Measurements from ENCODE around the gene ADSL. TPM values are rescaled to one million over a fixed set of nuclear protein-coding genes. Genes with fewer than 3 reads are reported as not detected.

The ADSL gene
- total and polyA plus RNA-seq, 11 donors: 35.5 to 131 (median 52.0) TPM

GRCh38 chr22:40334899-40335298, 11.4 kb upstream of the ADSL start:
- H3K4me3 ChIP-seq: no peak overlapping the region
- ATAC-seq: no peak
- no peak overlapping the region for H3K27ac ChIP-seq
- H3K27me3 ChIP-seq: no peaks in the 10 kb centered on the region
- 32 to 62% (median 52%) methylated on average over 2 of the region's 2 CpGs for WGBS, 4 donors
- DNase-seq: no peak
- intact Hi-C loops (cut with DNase I): no loop called here
- no peaks in the 10 kb centered on the region for H3K9me3 ChIP-seq
- TF ChIP-seq, protein P1, sequence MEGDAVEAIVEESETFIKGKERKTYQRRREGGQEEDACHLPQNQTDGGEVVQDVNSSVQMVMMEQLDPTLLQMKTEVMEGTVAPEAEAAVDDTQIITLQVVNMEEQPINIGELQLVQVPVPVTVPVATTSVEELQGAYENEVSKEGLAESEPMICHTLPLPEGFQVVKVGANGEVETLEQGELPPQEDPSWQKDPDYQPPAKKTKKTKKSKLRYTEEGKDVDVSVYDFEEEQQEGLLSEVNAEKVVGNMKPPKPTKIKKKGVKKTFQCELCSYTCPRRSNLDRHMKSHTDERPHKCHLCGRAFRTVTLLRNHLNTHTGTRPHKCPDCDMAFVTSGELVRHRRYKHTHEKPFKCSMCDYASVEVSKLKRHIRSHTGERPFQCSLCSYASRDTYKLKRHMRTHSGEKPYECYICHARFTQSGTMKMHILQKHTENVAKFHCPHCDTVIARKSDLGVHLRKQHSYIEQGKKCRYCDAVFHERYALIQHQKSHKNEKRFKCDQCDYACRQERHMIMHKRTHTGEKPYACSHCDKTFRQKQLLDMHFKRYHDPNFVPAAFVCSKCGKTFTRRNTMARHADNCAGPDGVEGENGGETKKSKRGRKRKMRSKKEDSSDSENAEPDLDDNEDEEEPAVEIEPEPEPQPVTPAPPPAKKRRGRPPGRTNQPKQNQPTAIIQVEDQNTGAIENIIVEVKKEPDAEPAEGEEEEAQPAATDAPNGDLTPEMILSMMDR (IDR thresholded peaks at IDR 0.05): no peak
- no peak for TF ChIP-seq POLR2A (IDR thresholded peaks at IDR 0.05)
- H3K4me1 ChIP-seq: peaks cover 0 to 39% (median 0%) of the 10 kb centered on the region in 12 donors
- H3K36me3 ChIP-seq: peaks cover 0 to 41% (median 22%) of the 10 kb centered on the region in 9 donors

- TF ChIP-seq POLR2A (IDR thresholded peaks at IDR 0.05): no peak
- TF ChIP-seq, protein P1 (IDR thresholded peaks at IDR 0.05): no peak
- 68 to 79% (median 70%) methylated on average over 2 of the region's 2 CpGs for WGBS, 4 donors
- Histone ChIP-seq H3K4me3 (no peak overlapping the region), H3K27ac (no peak overlapping the region), H3K27me3 (no peaks in the 10 kb centered on the region), H3K4me1 (peaks cover 0 to 34% (median 0%) of the 10 kb centered on the region in 12 donors), H3K9me3 (no peaks in the 10 kb centered on the region), H3K36me3 (peaks cover 0 to 37% (median 17%) of the 10 kb centered on the region in 9 donors)
- ATAC-seq (no peak), DNase-seq (no peak)
- intact Hi-C loops (cut with DNase I): no loop called here
Measured at GRCh38 chr22:40335358-40335757, 10.9 kb upstream of the ADSL start.

DNA sequence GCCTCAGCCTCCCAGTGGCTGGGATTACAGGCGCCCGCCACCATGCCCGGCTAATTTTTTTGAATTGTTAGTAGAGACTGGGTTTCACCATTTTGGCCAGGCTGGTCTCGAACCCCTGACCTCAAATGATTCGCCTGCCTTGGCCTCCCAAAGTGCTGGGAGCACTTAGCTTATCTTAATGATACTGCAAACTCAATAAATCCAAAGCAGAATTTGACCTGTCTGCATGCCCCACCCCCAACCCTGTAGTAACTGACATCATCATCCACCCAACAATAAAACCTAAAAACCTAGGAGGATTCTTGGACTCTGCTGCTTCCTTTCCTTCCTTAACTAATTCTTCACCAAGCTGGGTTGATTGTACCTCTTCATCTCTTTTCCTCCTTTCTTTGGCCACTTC, 6.3 kb upstream of the ADSL start:
- whole genome bisulfite sequencing, 4 donors: 89 to 96% (median 92%) methylated on average over 5 of the region's 5 CpGs
- DNase-seq (no peak), ATAC-seq (no peak)
- intact Hi-C loops (cut with DNase I): loop anchor here in 6 of 10 donors (5.0 to 10.0 kb wide), 4 partner anchors 165 to 805 kb away; partner anchors contain the start of genes RPS19BP1 (in 3 of the 6) and TNRC6B (in 1 of the 6)
- Histone ChIP-seq H3K9me3 (no peaks in the 10 kb centered on the region), H3K4me1 (peaks cover 0 to 18% (median 0%) of the 10 kb centered on the region in 12 donors), H3K36me3 (peaks cover 0 to 11% (median 0%) of the 10 kb centered on the region in 9 donors), H3K4me3 (no peak overlapping the region), H3K27ac (no peak overlapping the region), H3K27me3 (no peaks in the 10 kb centered on the region)
- TF ChIP-seq, protein P1 (IDR thresholded peaks at IDR 0.05): no peak
- no peak for TF ChIP-seq POLR2A (IDR thresholded peaks at IDR 0.05)

GRCh38 chr22:40341604-40342003, 4.7 kb upstream of the ADSL start:
- TF ChIP-seq POLR2A (IDR thresholded peaks at IDR 0.05): no peak
- TF ChIP-seq, protein P1 (IDR thresholded peaks at IDR 0.05): no peak
- DNase-seq (no peak), ATAC-seq (no peak)
- no peak overlapping the region for H3K4me3 ChIP-seq
- peaks cover 0 to 15% (median 4%) of the 10 kb centered on the region in 12 donors for H3K4me1 ChIP-seq
- H3K9me3 ChIP-seq: no peaks in the 10 kb centered on the region
- H3K27ac ChIP-seq: no peak overlapping the region
- intact Hi-C loops (cut with DNase I): loop anchor here in 6 of 10 donors (5.0 to 10.0 kb wide), 4 partner anchors 167 to 807 kb away; partner anchors contain the start of genes RPS19BP1 (in 3 of the 6) and TNRC6B (in 1 of the 6)
- no peaks in the 10 kb centered on the region for H3K27me3 ChIP-seq
- 53 to 65% (median 60%) methylated on average over 4 of the region's 4 CpGs for WGBS, 4 donors
- H3K36me3 ChIP-seq: peaks cover 0 to 5% (median 0%) of the 10 kb centered on the region in 9 donors
